MV-4-11 (cell line): ENCODE results near the gene MAMDC4.

ENCODE experiments used
- DNase-seq: peaks from one replicate; lab custom pipeline; 2025; lab: John Stamatoyannopoulos, UW

MAMDC4 gene

DNA sequence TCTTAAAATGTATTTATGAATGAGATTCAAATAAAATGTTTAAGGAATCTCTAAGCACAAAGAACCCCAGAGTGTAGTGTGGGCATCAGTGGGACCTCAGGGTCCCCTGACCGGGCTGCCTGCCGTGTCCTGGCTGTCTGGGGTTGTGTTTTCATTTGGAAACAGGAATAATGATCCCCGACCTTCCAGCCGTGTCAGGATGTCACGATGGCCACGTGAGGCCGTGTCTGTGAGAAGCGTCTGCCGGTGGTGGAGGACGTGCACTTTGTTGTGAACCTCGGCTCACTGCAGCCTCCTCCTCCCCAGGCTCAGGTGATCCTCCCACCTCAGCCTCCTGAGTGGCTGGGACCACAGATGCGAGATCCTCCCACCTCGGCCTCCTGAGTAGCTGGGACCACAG is 38.5 kb downstream of the MAMDC4 start:
- DNase-seq, result no peak

DNA sequence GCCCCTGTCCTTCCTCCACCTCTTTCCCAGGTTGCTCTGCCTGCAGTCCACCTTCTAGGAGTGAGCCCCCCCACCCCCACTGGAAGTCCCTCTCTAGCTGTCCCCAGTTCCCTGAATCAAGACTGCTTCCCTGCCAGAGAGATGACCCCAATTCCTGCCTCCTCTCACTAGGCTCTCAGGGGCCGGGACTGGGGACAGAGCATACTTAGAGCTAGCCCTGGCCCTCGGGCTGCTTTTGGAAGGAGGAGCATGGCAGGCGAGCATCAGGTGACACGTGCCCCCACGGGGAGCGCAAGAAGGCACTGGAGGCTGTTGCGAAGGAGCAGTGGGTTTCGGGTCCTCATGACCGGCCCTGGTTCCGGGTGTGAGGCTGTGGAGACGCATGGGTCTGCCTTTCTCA is 43.9 kb downstream of the MAMDC4 start:
- DNase-seq, result no peak

DNA sequence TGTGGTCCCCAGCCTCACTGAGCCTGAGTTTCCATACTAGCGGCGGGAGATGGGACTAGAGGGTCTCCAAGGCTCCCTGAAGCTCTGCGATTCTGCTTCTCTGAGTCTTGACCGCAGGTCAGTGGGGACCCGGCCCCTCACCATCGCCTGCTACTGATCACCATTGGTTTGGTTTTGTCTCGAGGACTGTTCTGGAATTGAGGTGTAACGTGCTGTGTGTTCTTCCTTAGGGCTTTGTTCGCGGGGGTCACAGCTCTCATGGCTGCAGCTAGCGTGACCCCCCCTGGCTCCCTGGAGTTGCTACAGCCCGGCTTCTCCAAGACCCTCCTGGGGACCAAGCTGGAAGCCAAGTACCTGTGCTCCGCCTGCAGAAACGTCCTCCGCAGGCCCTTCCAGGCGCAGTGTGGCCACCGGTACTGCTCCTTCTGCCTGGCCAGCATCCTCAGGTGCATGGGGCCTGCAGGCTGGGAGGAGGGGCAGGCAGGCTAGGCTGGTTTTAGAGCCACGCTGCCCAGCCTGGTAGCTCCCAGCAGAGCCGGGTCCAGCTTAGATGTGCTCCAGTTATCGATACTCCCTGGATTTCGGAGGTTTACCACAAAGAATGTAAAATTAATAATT is 46.4 kb downstream of the MAMDC4 start:
- DNase-seq, result no peak

DNA sequence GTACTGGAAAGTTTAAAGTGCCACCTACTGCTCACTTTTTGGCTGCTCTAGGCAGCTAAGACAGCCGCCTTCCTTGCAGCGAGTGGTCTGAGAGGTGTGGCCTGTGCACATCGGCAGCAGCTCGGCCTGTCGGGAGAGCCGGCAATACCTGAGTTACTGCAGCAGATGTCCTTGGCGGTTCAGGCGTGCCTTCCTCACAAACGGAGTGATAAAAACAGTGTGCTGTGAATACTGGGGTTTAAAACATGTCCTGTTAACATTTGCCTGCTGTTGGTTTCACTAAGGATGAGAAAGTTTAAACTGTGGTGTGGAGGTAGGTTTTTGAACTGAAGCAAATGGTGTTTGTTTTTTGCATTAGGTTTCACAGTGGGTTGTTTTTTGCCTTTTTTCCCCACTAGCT is 47.0 kb downstream of the MAMDC4 start:
- DNase-seq, result no peak

DNA sequence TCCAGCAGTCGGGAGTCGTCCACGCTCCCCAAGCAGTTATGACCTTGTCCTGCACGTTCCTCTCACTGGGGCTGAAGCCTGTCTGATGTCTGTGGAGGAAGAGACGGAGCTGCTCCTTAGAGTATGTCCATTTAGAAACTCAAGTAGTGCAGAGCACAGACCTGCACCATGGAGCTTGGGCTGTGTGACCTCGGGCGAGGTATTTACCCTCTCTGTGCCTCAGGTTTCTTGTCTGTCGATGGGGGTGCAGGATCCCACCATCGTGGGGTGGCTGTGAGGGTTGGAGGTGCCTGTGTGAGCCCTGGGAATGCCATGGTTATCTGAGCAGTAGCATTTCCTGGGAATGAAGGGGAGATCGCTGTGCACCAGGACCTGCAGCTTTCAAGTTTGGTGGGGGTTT is 48.4 kb downstream of the MAMDC4 start:
- no peak for DNase-seq

DNA sequence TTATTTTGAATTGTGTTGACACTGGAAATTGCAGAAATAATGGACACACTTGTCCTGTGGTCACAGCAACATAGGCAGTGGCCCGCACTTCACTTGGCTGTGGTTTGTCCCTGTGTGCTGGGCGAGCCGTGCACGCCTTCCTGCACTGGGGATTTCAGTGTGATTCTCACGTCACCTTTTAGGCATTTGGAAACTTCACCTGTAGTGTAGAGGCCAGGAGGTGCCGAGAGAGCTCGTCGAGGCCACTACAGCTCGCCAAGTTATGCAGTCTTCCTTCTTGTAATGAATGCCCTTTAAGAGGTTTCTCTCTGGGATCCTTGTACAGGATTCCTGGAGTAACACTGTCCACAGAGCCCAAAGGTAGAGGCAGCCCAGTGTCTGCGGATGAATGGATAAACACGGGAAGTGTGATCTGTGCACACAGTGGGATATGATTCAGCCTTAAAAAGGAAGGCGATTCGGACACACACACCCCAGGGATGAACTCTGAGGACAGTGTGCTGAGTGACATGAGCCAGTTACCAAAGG is 48.9 kb downstream of the MAMDC4 start:
- no peak for DNase-seq

DNA sequence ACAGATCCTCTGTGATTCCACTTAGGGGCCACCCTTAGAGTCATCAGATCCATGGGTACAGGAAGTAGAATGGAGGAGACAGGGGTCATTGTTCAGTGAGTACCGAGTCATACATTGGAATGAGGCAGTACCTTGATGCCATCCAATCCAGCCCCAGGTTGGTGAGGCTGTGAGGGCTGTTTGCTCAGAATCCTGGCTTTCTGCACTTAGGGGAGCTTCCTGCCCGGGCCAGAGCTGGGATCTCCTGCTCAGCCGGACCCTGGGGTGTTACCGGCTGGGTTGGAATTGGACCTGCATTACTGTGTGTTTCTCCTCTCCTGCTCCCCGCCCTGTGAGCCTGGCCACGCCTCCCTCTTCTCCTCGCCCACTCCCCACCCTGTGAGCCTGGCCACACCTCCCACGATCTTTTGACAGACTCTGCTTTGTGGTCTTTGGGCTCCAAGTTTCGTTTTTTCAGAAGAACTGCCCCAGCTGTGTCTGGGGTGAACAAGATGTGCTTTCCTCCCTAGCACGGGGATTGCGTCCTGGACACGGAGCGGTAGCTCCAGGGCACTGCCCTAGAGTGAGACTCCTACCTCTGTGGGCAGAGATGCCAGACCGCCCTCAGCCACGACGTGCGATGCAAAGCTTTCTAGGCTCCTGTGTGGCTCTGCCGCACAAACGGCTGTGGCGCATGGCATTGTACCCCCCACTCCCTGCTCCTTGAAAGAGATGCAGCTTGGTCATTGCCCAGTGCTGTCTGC is 49.5 kb downstream of the MAMDC4 start:
- peak; percentile 53 for DNase-seq

DNA sequence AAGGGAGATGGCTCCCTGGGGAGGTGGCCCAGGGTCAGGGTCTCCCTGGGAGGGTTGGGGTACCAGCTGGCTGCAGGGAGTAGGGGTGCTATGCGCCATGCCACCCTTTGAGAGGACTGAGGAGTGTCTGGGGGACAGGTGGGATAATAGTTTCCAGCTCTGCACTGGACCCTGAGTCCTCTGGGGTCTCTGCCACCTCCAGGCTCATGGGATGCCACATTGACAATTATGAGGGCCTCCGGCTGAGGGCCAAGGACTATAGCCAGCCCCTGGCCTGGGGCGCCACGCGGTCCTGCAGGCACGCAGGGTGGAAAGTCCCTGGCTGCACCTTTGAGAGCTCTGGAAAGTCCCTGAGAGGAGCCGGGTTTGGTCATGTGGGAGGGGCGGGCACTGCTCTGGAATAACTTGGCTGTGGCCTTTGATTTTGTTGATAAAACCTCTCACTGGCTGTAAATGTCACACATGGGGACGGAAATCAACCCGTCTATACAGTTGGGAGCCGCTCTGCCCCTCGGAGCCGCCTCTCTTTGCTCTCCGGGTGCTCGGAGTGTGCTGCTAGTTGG is 50.2 kb downstream of the MAMDC4 start:
- DNase-seq, result no peak

DNA sequence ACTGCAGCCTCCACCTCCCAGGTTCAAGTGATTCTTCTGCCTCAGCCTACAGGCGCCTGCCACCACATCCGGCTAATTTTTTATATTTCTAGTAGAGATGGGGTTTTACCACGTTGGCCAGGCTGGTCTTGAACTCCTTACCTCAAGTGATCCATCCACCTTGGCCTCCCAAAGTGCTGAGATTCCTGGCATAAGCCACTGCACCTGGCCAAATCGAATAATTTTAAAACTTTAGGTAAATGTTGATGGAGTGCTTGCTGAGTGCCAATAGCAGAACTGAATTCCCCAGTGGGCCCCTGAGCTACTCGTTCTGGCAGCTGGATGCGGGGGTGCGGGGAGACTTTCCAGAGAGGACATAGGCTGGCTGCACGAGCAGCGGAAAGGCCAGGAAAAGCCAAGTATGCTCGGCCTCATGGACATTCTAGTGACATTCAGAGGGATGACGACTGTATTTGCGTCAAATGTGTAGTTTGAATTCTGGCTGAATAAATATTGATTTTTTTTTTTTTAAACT is 51.0 kb downstream of the MAMDC4 start:
- no peak for DNase-seq

DNA sequence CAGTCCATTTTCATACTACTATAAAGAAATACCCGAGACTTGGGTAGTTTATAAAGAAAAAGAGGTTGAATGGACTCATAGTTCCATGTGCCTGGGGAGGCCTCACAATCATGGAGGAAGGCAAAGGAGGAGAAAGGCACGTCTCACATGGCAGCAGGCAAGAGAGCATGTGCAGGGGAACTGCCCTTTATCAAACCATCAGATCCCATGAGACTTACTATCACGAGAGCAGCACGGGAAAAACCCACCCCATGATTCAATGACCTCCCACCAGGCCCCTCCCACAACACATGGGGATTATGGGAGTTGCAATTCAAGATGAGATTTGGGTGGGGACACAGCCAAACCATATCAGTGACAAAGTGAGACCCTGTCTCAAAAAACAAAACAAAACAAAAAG is 54.1 kb downstream of the MAMDC4 start:
- DNase-seq, result no peak

DNA sequence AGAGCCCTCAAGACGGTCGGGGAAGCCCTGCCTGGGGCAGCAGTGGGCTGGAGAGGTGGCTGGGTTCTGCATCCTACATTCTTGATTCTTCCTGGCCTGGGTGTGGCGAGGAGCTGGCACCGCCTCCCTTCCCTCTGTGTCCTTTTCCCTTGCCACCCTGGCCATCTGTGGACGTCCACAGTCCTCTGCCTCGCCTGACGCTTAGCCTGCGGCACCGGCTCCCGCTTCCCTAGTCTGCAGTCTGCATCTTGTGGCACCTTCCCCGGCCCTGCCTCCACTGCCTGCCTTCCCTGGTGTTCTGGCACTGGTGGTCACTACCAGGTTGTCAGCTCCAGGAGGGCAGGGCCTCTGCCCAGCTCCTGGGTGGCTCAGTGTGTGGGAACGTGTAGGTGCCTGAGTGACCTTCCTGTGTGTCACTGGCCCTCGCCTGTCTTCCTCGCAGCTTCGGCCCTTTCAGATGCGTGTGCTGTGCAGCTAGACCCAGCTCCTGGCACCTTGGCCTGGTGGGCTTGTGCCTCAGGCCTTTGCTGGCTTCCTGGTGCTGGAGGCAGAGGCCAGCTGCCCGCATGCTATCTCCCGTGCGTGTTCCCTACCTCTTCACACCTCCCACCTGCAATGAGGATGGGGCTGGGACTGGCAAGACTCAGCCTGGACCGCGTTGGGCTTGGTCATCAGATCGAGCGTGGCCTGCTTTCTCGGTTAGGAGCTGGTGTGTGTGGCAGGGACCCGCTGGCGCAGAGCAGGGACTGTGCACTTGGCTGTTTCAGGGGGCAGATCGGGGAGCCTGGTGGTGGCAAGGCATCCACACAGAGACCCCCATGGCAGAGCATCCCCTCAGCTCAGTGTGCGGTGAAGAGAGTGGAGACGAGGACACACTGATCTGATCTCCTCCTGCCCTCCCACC is 55.1 kb downstream of the MAMDC4 start:
- DNase-seq, result no peak
